ENCODE measurements around the gene RBP5. TPM values are rescaled to one million over a fixed set of nuclear protein-coding genes. Genes with fewer than 3 reads are reported as not detected.

RBP5 gene
- total and polyA plus RNA-seq, 12 donors = 2.0 to 17.8 (median 9.1) TPM

DNA sequence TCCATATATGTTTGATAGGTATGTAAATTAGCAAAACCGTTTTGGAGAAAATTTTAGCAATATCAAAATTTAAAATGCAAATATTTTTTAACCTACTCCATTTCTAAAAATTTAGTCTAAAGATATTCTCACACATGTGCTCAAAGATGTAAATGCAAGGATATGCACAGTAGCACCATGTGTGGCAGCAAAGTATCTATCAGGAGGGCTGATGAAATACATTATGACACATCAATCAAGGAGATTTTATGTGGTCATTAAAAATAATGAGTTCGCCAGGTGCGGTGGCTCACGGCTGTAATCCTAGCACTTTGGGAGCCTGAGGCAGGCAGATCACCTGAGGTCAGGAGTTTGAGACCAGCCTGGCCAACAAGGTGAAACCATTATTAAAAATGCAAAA, 28.4 kb downstream of the RBP5 start:
- Histone ChIP-seq H3K27me3 (no peaks in the 10 kb centered on the region), H3K4me1 (replicated peaks in 1 of 2) (peaks cover 11 to 16% of the 10 kb centered on the region in 2 donors), H3K27ac (peak overlapping the region in 1 of 5 donors; percentile 47), H3K9me3 (replicated peaks in 1 of 3) (no peaks in the 10 kb centered on the region), H3K36me3 (replicated peaks in 1 of 2) (peaks cover 0 to 38% of the 10 kb centered on the region in 2 donors), H3K4me3 (no peak overlapping the region)
- no peak for DNase-seq
- 73 to 90% (median 87%) methylated on average over 4 of the region's 4 CpGs for WGBS, 4 donors
- no peak for TF ChIP-seq POLR2A (IDR thresholded peaks at IDR 0.05)
- TF ChIP-seq, protein P1, sequence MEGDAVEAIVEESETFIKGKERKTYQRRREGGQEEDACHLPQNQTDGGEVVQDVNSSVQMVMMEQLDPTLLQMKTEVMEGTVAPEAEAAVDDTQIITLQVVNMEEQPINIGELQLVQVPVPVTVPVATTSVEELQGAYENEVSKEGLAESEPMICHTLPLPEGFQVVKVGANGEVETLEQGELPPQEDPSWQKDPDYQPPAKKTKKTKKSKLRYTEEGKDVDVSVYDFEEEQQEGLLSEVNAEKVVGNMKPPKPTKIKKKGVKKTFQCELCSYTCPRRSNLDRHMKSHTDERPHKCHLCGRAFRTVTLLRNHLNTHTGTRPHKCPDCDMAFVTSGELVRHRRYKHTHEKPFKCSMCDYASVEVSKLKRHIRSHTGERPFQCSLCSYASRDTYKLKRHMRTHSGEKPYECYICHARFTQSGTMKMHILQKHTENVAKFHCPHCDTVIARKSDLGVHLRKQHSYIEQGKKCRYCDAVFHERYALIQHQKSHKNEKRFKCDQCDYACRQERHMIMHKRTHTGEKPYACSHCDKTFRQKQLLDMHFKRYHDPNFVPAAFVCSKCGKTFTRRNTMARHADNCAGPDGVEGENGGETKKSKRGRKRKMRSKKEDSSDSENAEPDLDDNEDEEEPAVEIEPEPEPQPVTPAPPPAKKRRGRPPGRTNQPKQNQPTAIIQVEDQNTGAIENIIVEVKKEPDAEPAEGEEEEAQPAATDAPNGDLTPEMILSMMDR (IDR thresholded peaks at IDR 0.05) = no peak
- intact Hi-C loops (cut with DNase I) = no loop called here

DNA sequence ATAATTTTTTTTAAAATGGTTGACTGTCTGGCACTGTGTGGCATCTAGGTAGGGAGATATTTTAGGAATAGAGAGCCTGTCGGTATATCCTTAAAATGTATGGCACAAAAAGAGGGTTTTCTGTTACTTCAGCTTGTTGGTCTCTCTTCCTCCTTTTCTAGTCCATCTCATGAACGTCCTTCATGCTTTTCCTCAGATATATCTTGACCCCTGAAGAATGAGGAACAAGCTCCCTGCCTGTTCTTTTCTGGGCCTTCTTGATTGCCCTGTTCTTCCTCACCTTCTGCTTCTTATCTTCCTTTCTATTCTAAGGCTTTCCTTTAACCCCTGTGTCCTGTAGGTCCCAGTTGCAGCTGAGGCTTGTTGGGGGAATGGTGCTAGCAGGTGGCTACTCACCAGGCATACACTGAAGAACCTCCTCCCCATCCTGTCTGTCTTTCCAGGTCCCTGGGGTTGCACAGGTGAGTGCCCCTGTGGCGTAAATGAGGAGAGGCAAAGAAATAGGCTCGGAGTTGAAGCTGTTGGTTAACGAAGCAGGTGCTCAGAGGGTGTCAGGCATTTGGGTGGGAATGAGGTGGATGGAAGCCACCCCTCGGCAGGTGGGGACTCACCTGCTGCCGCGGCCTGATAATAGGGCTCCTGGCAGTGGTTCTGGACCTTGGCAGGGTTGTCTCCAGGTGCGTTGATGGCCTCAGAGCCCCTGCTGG, 29.2 kb downstream of the RBP5 start:
- Histone ChIP-seq H3K36me3 (replicated peaks in 1 of 2) (peaks cover 0 to 34% of the 10 kb centered on the region in 2 donors), H3K9me3 (replicated peaks in 1 of 3) (no peaks in the 10 kb centered on the region), H3K27me3 (no peaks in the 10 kb centered on the region), H3K4me3 (no peak overlapping the region), H3K4me1 (replicated peaks in 1 of 2) (peaks cover 11 to 18% of the 10 kb centered on the region in 2 donors), H3K27ac (no peak overlapping the region)
- TF ChIP-seq POLR2A (IDR thresholded peaks at IDR 0.05) = no peak
- TF ChIP-seq, protein P1 (IDR thresholded peaks at IDR 0.05) = no peak
- intact Hi-C loops (cut with DNase I) = no loop called here
- WGBS, 4 donors = 87 to 91% (median 89%) methylated on average over 9 of the region's 9 CpGs
- DNase-seq = no peak

DNA sequence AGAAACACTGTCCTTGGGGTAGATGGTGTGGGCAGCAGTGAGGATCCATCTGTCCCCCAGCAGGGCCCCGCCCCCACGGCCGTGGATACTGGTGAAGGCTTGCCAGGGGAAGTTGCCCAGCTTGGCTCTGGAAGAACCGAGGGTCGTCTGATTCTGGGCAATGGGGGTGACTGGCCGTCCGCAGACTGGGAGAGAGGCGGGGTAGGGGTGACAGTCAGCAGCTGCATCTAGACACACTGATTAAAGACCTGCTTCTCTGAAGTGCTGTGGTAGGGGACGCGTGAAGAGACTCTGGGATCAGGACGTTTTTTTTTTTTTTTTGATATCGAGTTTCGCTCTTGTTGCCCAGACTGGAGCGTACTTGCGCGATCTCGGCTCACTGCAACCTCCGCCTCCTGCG, 31.7 kb downstream of the RBP5 start:
- Histone ChIP-seq H3K4me3 (no peak overlapping the region), H3K27ac (no peak overlapping the region), H3K9me3 (replicated peaks in 1 of 3) (no peaks in the 10 kb centered on the region), H3K36me3 (replicated peaks in 1 of 2) (peaks cover 0 to 28% of the 10 kb centered on the region in 2 donors), H3K4me1 (replicated peaks in 1 of 2) (peaks cover 20 to 31% of the 10 kb centered on the region in 2 donors), H3K27me3 (no peaks in the 10 kb centered on the region)
- 81 to 87% (median 84%) methylated on average over 12 to 19 of the region's 19 CpGs for WGBS, 4 donors
- no peak for TF ChIP-seq POLR2A (IDR thresholded peaks at IDR 0.05)
- TF ChIP-seq, protein P1 (IDR thresholded peaks at IDR 0.05) = no peak
- no peak for DNase-seq
- intact Hi-C loops (cut with DNase I) = no loop called here

DNA sequence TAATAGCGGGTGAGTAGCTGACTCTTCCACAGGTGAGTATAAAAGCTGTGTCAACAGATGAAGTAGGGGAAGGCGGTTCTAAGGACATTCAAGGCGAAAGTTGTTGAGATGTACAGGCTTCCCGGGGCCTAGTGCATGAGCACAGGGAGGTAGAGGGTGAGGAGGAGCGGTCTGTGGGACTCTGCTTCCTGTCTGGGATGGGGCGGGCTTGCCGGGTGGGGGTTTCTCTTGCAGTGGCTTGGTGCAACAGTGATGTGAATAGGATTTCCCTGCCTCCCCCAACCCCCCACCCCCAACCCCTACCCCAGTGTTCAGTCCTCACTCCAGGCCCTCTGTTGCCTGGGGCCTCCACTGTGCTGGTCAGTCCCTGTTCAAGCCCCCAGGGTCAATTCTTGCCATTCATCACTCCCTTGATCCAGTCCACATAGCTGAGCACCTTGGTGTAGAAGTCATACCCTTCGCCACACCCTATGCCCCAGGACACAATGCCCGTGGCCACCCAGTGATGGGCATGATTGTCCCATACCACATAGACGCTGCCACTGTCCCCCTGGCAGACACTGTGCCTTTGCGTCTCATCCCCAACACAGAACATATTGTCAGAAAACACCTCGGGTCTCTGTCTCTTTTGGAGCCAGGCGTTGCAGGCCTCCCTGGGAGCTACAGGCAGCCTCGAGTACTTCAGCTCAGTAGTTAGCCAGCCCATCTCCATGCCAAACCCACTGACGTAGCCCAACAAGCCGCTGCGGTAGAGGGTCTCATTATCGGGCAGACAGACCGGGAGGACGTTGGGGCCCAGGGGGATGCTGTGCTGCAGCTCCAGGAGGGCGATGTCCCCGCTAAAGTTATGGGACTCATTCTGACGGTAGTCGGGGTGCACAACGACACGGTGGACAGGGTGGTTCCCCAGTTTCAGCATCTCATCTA, 32.4 kb downstream of the RBP5 start:
- Histone ChIP-seq H3K27ac (no peak overlapping the region), H3K36me3 (replicated peaks in 1 of 2) (peaks cover 0 to 28% of the 10 kb centered on the region in 2 donors), H3K4me1 (replicated peaks in 1 of 2) (peaks cover 13 to 27% of the 10 kb centered on the region in 2 donors), H3K27me3 (no peaks in the 10 kb centered on the region), H3K9me3 (replicated peaks in 1 of 3) (no peaks in the 10 kb centered on the region), H3K4me3 (no peak overlapping the region)
- intact Hi-C loops (cut with DNase I) = no loop called here
- TF ChIP-seq, protein P1 (IDR thresholded peaks at IDR 0.05) = no peak
- no peak for TF ChIP-seq POLR2A (IDR thresholded peaks at IDR 0.05)
- WGBS, 4 donors = 82 to 87% (median 84%) methylated on average over 16 to 26 of the region's 26 CpGs
- DNase-seq = peak in 1 of 7 donors; percentile 50

Data from adrenal gland (tissue), 12 donors.